ENCODE results near the gene F2R.
"Not testable (repeated sequence)": the region's sequence is repeated elsewhere in the genome, so short reads cannot be mapped to it uniquely, and the experiment has no call there.

Gene F2R

DNA sequence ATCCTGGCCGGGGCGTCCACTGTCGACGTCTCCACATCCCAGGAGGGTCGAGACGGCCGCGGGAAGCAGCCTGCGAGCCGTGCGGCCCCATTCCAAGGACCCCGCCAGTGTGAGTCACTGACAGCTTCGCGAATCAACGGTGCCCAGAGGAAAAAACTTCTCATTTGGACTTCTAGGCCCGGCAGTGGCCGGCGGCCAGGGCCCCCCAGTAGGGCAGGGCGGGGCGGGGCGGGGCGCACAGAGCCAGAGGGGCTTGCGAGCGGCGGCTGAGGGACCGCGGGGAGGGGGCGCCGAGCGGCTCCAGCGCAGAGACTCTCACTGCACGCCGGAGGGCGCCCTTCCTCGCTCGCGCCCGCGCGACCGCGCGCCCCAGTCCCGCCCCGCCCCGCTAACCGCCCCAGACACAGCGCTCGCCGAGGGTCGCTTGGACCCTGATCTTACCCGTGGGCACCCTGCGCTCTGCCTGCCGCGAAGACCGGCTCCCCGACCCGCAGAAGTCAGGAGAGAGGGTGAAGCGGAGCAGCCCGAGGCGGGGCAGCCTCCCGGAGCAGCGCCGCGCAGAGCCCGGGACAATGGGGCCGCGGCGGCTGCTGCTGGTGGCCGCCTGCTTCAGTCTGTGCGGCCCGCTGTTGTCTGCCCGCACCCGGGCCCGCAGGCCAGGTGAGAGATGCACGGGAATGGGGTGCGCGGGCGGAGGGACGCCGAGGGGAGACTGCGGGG is at the start of gene F2R:
F2R (plus strand) TSS at position 391 of the 720 bp plus-strand sequence; CDS start at position 573, 182 bp downstream.
- no peak for DNase-seq (ENCODE audit: low read depth in 2 of 3, low spot score in 1 of 3)

DNA sequence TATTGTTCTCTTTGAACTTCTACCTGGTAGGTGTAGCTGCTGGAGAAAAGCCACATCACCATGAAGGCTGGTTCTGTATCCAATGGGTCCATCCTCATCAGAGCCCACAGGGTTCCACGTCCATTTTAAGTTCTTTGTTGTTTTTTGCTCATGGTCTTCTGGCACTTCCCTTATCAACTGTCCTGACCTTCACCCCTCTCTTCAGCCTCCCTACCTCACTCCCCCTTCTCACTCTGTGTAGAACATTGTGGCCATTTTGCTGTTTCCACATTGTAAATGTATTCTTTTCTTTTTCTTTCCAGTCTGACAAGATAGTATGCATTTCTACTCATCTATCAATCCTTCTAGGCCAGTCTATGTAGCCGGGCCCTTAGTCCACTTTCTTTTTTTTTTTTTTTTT is 48.4 kb upstream of the F2R start:
- DNase-seq (ENCODE audit: low read depth in 2 of 3, low spot score in 1 of 3), result no peak

DNA sequence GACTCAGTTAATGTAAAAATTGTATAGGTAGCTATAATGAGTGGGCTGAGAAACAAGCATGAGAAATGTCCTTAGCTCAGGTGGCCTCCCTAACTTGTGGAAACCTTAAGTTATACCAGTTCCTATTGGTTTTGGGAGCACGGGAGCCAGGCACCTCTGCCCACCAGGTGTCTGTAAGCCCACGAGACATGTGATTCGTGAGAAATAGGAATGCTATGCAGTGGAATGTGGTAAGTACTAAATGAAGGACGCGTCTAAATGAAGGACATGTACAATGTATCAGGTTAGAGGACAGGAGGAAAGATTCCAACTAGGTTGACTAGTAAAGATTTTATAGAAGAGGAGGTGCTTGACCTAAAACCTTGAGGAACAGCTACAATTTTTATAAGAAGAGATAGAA is 46.7 kb upstream of the F2R start:
- DNase-seq (ENCODE audit: low read depth in 2 of 3, low spot score in 1 of 3), result no peak

DNA sequence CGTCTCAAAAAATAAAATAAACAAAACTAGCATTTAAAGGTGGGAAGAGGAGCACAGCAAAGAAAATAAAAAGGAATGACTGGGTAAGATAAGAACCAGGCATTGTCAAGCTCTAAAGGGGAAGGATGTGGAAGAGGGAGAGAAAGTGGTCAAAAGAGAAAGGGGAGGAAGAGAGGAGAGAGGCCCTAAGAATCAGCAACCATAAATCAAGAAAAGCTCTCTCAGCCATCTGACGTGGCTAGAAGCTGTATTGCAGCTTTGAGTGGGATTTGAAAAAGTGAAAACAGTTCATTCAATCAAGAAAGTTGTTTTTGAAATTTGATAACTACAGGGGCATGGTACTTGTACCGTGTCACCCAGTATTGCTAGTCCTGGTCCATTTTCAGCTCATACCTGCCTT is 45.4 kb upstream of the F2R start:
- DNase-seq (ENCODE audit: low read depth in 2 of 3, low spot score in 1 of 3), result no peak

DNA sequence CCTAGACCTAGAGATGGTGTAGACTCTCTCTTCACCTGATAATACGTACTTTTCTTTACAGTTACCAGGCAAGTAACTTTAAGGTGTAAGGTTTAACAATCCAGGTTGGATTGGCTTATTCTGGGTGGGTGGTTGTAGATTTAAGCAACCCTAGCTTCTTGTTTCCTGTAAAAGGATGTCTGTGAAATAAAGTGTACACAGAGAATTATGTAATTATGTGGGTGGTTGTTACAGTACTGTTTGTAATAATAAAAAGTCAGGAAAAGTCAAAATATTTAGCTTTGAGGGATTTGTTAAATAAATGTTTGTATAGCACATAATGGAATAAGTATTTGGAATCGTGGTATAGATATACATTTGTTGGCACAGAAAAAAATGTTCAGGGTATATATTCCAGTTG is 43.7 kb upstream of the F2R start:
- no peak for DNase-seq (ENCODE audit: low read depth in 2 of 3, low spot score in 1 of 3)

DNA sequence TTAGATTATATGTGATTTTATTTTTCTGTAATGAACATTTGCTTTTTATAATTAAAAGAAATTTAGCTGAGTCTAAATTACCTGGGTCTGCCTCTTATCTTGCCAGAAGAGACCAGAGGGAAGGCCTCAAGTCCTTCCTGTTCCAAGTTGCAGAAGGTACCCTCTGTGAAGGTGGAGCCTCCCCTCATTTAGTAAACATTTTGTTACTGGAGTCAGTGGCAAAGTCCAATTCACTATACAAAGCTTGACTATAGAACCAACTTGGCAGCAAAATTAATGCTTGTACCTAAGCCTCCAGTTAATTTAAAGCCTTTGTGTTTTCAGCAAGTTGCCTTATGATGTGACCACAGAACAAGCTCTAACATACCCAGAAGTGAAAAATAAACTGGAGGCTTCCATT is 42.8 kb upstream of the F2R start:
- DNase-seq (ENCODE audit: low read depth in 2 of 3, low spot score in 1 of 3), result no peak

DNA sequence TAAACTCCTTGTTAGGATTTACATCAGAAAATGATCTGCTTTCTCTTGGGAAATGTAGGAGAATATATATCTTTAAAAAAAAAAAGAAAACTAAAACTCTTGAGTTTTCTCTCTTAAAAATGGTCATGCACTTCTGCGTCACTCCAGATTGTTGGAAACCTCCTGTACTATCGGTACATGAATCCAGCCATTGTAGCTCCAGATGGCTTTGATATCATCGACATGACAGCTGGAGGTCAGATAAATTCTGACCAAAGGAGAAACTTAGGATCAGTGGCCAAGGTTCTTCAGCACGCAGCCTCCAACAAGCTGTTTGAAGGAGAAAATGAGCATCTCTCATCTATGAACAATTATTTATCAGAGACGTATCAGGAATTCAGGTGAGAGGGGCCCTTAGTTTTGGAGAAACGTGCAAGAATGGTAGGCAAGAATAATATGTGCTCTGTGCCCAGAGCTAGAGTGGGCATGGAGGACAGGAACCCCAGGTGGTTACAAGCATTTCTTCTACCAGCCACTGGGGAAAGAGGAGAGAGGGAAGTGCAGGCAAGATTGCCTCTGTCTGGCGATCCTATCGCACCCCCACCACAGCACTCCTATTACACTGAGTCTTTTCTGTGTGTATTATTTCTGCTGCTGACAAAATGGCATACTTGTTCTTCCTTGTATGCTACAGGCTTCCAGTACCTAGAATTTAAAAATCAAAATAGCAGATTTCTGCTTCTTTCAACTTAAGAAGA is 41.4 kb upstream of the F2R start:
- no peak for DNase-seq (ENCODE audit: low read depth in 2 of 3, low spot score in 1 of 3)

DNA sequence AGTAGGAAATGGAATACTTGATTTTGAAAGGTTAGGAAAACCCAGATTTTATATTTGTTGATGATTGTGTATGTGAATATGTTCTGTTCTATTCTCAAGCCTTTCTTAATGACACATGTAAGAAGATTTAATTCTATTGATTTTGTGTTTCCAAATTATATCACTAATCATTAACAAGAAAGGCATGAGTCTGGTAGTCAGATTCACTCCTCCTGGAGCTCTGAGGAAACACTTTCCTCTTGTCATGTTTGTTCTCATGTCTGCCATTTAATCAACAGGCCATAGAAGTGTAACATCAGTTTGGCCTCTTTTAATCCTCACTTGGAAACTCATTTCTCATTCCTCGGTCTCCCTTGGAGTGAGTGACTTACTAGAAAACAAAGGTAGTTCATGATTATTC is 40.6 kb upstream of the F2R start:
- no peak for DNase-seq (ENCODE audit: low read depth in 2 of 3, low spot score in 1 of 3)

DNA sequence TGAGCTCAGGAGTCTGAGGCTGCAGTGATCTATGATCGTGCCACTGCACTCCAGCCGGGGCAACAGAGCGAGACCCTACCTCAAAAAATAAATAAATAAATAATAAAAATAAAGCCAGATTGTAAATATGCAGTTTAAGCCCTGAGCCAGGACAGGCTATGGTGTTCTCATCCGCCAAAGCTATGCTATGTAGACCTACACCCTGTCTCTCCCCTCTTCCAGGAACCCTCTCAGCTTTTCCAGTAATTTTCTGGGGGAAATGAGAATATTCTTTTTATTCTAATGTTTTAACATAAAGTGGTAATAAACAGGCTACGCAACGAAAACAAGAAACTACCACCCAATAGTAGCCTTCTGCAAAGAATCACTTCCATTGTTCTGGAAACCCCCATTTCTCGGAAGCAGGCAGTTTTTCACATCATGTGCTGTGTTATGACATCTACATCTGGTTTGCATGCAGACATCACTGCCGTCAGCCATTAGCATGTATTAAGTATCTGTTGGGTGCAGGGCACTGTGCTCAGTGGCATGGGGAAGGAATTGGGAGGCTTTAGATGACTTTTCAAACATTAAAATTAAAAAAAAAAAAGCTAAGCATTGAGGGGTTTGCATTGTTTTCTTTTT is 38.0 kb upstream of the F2R start:
- no peak for DNase-seq (ENCODE audit: low read depth in 2 of 3, low spot score in 1 of 3)

DNA sequence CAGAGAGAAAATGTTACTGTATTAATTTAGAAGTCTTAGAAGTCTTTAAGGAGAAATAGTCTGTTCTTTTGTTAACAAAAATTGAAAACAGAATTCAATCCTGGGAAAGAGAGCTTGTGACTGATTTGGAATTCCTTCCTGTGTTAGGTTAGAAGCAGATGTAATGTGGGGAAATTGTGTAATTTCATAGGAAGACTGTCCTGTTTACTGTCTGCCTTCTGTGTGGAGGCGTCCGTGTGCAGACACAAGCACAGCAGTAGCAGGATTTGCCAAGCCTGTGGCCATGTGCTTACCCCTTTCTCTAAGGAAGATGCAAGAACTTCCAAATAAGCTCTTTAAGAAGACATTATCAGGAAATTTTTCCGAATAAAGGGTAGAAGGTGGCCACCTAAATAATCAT is 36.7 kb upstream of the F2R start:
- DNase-seq (ENCODE audit: low read depth in 2 of 3, low spot score in 1 of 3), result no peak

DNA sequence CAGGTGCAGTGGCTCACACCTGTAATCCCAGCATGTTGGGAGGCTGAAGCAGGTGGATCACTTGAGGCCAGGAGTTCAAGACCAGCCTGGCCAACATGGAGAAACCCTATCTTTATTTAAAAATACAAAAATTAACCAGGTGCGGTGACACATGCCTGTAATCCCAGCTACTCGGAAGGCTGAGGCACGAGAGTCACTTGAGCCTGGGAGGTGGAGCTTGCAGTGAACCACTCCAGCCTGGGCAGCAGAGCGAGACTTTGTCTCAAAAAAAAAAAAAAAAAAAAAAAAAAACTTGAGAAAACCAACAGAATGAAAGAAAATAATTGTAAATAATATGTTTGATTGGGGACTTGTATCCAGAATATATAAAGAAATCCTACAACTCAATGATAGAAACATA is 35.1 kb upstream of the F2R start:
- DNase-seq (ENCODE audit: low read depth in 2 of 3, low spot score in 1 of 3), result not testable (repeated sequence)

DNA sequence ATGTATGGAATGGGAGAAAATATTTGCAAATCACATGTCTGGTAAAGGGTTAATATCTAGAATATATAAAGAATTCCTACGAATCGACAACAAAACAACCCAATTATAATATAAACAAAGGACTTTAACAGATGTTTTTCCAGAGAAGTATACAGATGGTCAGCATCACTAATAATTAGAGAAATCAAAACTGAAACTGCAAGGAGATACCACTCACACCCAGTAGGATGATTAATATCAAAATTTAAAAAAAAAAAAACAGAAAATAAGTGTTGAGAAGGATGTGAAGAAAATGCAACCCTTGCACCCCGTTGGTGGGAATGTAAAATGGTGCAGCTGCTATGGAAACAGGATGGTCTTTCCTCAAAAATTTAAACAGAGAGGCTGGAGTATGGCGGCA is 34.6 kb upstream of the F2R start:
- DNase-seq (ENCODE audit: low read depth in 2 of 3, low spot score in 1 of 3), result no peak

DNA sequence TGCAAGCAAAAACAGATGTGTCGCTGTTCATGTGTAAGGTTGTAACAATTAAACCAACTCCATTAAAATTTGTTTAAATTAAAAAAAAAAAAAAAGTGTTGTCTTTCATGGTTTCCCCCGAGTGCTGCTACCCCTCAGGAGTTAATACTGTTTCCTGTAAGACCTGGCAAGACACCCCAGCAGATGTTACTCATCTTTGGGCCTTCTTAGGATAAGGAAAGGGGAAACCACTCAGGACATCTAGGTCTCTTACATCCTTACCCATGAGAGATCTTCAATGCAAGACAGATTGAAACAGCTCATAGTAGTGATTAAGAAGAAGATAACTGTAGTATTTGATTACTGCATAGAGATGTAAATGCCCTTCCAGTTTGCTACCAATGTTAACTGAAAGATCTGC is 33.5 kb upstream of the F2R start:
- no peak for DNase-seq (ENCODE audit: low read depth in 2 of 3, low spot score in 1 of 3)

DNA sequence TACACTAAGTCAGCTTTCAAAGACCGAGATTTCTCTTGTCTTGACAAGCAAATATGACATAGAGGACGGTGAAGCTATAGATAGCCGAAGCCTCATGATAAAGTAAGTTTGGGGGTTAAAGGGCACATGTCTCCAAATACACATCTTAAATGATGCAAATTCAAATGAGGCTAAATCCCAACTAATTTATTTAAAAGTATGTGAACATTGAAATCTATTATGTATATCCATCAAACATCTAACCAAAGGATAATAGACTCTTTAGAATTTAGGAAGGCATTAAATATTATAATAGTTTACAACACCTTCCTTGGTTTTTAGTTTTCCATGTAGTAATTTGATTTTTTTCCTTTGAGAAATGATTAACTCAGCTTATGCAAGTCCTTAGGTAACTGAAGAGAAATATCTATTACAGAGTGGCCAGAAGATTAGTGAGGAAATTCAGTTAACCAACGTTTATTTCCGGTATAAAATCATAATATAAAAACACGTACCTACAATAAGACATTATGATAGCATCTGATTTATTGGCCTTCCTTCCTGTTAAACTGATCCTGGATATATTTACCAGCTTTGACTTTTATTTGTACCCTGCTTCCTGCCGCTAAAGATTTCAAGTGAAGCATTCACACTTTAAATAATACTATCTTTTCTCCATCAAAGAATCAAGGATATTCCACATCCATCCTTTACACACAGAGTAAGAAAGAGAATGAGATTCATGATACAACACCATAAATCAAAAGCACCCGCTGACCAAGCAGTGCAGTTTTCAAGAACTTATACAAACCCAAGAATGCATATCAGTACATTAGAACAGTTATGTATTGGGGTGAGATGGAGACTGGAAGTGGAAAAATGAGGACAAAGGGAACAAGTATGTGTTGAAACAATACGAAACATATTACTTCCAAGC is 31.9 kb upstream of the F2R start:
- no peak for DNase-seq (ENCODE audit: low read depth in 2 of 3, low spot score in 1 of 3)

DNA sequence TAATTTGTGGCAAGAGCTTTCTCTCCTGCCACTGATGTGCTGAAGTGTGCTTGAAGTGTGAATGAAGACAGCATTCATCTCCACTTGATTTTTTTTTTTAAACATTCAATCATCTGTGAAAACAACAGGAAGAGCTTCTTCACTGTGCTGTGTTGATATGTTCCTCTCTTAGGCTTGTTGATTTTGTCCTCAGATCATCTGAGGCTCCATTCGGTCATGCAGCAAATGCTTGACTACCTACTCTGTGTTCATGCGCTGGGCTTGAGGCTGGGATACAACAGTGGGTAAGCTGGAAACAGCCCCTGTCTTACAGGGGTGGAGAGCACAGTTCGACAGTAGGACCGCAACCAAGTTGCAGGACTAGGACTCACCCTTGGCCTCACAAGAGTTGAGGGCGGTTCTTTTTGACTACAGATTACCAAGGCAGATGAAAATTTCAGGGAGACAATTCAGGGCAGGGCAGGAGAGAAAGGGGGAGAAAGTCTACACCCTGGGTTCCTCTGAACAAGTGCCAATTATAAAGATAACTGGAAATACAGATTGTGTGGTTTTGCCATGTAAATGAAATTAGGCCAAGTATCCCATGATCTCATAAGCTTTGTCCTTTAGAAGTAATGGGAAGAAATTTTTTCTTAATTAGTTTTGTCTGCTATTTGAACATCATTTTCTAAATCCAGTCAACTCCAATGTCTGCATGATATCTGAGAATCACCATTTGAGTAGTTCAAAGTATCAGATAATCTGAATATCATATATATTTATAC is 31.0 kb upstream of the F2R start:
- no peak for DNase-seq (ENCODE audit: low read depth in 2 of 3, low spot score in 1 of 3)

DNA sequence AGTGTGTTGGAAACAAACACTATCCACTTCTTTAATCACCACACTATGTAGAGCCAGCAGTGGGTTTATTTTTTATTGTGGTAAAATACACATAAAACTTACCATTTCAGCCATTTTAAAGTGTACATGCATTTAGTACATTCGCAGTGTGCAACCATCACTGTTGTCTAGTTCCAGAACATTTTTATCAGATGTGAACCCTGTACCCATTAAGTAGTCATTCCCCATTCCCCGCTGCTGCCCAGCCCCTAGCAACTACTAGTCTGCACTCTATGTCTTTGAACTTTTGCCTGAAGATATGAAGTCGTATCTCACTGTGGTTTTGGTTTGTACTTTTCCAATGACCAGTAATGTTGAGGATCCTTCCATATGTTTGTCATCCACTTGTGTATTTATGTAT is 30.2 kb upstream of the F2R start:
- DNase-seq (ENCODE audit: low read depth in 2 of 3, low spot score in 1 of 3), result no peak

DNA sequence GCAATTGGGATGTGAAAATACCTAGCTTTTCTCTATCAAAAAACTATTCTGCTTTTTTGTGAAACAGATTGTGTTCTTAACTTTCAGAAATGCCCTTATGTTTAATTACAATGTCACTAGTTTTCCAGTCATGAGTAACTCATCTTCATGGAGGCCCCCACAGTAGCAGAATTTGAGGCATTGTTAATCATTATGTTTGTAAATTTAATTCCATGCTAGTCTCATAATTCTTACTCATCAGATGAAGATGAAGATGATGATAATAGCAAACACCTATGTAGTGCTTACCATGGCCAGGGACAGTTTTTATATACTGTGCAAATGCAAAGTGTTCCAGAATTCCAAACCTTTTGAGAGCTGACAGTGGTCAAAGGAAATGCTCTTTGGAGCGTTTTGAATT is 27.7 kb upstream of the F2R start:
- DNase-seq (ENCODE audit: low read depth in 2 of 3, low spot score in 1 of 3), result no peak

DNA sequence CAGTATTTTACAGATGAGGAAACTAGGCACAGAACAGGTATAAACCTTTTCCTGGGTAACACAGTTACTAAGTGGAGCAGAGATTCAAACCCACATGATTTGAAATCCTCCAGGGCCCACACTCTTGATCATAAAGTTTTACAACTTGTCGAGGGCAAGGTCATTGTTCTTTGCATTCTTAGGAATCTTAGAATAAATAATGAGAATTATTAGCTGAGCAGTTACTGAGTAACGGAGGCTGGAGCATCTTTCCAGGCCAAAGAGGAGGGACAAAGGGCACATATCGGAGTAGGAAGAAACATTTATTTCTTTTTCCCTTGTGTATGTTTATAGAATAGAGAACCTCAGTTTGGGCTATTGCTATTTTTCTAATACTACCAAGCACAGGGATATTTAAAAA is 27.1 kb upstream of the F2R start:
- DNase-seq (ENCODE audit: low read depth in 2 of 3, low spot score in 1 of 3), result no peak

DNA sequence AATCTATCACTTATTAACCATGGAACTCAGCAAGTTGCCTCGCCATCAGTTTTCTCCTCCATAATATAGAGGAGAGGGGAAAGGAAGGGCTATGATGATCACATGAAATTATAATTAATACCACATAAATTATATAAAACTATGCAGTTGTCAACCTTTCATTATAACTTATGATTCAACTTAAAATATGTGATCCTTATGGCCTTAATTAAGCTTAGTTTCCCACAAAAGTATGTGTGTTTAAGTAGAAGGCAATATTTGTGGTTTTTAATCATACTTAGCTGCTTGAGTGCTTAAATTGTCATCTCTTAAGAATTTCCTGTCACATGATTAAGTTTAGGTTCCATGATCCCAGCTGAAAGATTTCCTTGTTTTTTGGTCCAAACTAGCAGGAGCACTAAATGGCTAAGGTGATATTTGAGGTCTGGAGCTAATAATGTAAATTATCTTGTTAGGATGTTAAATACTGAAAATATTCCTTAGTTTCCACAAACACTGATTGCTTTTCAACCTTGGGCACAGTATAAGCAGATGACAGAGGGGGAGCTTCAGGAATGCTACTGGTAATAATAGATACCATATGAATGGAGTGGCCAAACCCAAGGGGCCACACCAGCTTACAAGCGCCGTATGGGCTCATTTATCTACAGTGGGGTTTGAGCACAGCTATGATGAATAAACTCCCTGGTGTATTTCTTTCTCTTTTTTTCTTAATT is 26.4 kb upstream of the F2R start:
- DNase-seq (ENCODE audit: low read depth in 2 of 3, low spot score in 1 of 3), result no peak

DNA sequence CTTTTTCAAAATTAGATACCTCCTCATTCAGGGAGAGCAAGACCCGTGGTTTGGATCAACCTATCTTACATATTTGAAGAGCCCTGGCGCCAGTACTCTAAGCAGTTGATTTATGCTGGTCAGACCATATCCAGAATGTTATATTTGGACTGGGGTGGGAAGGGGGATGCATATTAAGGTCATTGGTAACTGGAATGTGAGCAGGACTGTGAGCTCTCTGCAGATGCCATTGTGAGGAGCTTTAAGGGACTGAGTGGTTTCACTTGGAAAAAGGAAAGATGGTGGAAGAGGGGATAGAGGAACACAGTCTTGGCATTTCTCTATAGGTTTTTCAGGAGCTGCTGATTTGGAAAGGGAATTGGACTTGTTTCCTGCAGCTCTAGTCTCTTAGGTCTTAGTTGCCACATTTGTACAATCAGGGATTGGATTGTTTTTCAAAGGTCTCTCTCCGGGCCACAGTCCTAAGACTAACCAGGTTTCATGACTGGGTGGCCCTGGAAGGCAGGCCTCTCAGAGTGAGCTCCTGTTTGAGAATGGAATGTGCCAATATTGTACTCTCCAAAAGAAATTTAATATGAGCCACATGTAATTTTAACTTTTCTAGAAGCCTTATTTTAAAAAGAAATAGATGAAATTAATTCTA is 25.8 kb upstream of the F2R start:
- DNase-seq (ENCODE audit: low read depth in 2 of 3, low spot score in 1 of 3), result no peak
